Measurements from ENCODE around the gene SOX2. TPM values are rescaled to one million over a fixed set of nuclear protein-coding genes. Genes with fewer than 3 reads are reported as not detected.

The SOX2 gene
- total RNA-seq = not detected in 2 replicates

DNA sequence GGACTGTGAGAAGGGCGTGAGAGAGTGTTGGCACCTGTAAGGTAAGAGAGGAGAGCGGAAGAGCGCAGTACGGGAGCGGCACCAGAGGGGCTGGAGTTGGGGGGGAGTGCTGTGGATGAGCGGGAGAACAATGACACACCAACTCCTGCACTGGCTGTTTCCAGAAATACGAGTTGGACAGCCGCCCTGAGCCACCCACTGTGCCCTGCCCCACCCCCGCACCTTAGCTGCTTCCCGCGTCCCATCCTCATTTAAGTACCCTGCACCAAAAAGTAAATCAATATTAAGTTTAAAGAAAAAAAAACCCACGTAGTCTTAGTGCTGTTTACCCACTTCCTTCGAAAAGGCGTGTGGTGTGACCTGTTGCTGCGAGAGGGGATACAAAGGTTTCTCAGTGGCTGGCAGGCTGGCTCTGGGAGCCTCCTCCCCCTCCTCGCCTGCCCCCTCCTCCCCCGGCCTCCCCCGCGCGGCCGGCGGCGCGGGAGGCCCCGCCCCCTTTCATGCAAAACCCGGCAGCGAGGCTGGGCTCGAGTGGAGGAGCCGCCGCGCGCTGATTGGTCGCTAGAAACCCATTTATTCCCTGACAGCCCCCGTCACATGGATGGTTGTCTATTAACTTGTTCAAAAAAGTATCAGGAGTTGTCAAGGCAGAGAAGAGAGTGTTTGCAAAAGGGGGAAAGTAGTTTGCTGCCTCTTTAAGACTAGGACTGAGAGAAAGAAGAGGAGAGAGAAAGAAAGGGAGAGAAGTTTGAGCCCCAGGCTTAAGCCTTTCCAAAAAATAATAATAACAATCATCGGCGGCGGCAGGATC lies at the start of gene SOX2:
Gene SOX2 (plus strand): TSS at position 601 of the 811 bp plus-strand sequence. CDS start 436 bp downstream, outside the sequence.

